OCI-LY3 (cell line): ENCODE measurements around the gene CELF6.

Experiments used
- EZH2phosphoT487 ChIP-seq: fragments of 200-600 bp; shearing (Covaris generic); IDR thresholded peaks from 2 replicates; pipeline ENCODE4 v1.6.1; 2018; ENCODE audit warnings: antibody characterized with exemption, mixed run types, low read depth
- TF ChIP-seq, protein P1 (sequence below): fragments of 200-600, 300-600 bp; sonication (generic); IDR thresholded peaks from 2 replicates; pipeline ENCODE4 v1.5.1; 2014; ENCODE audit warnings: antibody characterized with exemption, low read length, low read depth

- TF ChIP-seq, protein P1, sequence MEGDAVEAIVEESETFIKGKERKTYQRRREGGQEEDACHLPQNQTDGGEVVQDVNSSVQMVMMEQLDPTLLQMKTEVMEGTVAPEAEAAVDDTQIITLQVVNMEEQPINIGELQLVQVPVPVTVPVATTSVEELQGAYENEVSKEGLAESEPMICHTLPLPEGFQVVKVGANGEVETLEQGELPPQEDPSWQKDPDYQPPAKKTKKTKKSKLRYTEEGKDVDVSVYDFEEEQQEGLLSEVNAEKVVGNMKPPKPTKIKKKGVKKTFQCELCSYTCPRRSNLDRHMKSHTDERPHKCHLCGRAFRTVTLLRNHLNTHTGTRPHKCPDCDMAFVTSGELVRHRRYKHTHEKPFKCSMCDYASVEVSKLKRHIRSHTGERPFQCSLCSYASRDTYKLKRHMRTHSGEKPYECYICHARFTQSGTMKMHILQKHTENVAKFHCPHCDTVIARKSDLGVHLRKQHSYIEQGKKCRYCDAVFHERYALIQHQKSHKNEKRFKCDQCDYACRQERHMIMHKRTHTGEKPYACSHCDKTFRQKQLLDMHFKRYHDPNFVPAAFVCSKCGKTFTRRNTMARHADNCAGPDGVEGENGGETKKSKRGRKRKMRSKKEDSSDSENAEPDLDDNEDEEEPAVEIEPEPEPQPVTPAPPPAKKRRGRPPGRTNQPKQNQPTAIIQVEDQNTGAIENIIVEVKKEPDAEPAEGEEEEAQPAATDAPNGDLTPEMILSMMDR = no peak
- no peak for TF ChIP-seq EZH2phosphoT487
These were observed 38.2 kb upstream of the CELF6 start for GRCh38 chr15:72358121-72358520.
